Measurements from ENCODE around the gene IPO4. TPM values are rescaled to one million over a fixed set of nuclear protein-coding genes. Genes with fewer than 3 reads are reported as not detected.

The IPO4 gene
- total RNA-seq, 5 donors from 2014 or later (not counting 1 experiment from before 2014, with no cell fraction given): 34.4 to 53.4 (median 39.6) TPM

- peak overlapping the region; percentile 78 to 84 for H3K4me3 ChIP-seq (ENCODE audit: control insufficient read depth in 1 of 2, extremely low read depth in 1 of 2, low read length in 1 of 2)
- Mint-ChIP-seq H3K9me3 (no peaks in the 10 kb centered on the region), H3K4me1 (peaks cover 64 to 68% (median 67%) of the 10 kb centered on the region in 3 donors), H3K27ac (peak overlapping the region; percentile 90 to 94), H3K4me3 (peak overlapping the region; percentile 83 to 97 (median 88)), H3K36me3 (peaks cover 17% of the 10 kb centered on the region), H3K27me3 (no peaks in the 10 kb centered on the region)
- ChIA-PET CTCF (interaction anchor here (0.7 to 3.1 kb wide), 5 partner anchors 10 to 24 kb away, joined by 3 to 18 read pairs (median 14); partner anchors contain the start of genes PSME2 (in 2 of the 2), RNF31 (in 2 of the 2), DCAF11 (in 1 of the 2) and IRF9 (in 1 of the 2)), POLR2A (interaction anchor here (0.9 to 1.9 kb wide), 5 partner anchors 10 to 77 kb away, joined by 3 to 7 read pairs (median 4); partner anchors contain the start of genes DCAF11 (in 1 of the 2), NRL (in 1 of the 2), RNF31 (in 1 of the 2) and TM9SF1 (in 1 of the 2))
- H3K27ac ChIP-seq (ENCODE audit: low read length): peak overlapping the region; percentile 79
- peaks cover 21 to 65% of the 10 kb centered on the region in 2 experiments for H3K4me1 ChIP-seq (ENCODE audit: control insufficient read depth in 1 of 2, extremely low read depth in 1 of 2, insufficient read depth in 2 of 2, low read length in 2 of 2)
- ATAC-seq (replicated peaks in 1 of 4) (no peak), DNase-seq (peak in 1 of 35 experiments; percentile 15)
- no peaks in the 10 kb centered on the region for H3K9me3 ChIP-seq
- no peaks in the 10 kb centered on the region for H3K27me3 ChIP-seq (replicated peaks in 1 of 2; ENCODE audit: control insufficient read depth in 2 of 2, extremely low read depth in 1 of 2, insufficient read depth in 2 of 2, low read length in 1 of 2)
- peaks cover 13 to 24% of the 10 kb centered on the region in 2 donors for H3K36me3 ChIP-seq (ENCODE audit: control insufficient read depth in 2 of 2, extremely low read depth in 1 of 2, insufficient read depth in 1 of 2, low read length in 1 of 2)
- 6% methylated on average over 6 of the region's 13 CpGs for WGBS (ENCODE audit: insufficient coverage)
These were observed 51.7 kb downstream of the IPO4 start for GRCh38 chr14:24136684-24137528.

DNA sequence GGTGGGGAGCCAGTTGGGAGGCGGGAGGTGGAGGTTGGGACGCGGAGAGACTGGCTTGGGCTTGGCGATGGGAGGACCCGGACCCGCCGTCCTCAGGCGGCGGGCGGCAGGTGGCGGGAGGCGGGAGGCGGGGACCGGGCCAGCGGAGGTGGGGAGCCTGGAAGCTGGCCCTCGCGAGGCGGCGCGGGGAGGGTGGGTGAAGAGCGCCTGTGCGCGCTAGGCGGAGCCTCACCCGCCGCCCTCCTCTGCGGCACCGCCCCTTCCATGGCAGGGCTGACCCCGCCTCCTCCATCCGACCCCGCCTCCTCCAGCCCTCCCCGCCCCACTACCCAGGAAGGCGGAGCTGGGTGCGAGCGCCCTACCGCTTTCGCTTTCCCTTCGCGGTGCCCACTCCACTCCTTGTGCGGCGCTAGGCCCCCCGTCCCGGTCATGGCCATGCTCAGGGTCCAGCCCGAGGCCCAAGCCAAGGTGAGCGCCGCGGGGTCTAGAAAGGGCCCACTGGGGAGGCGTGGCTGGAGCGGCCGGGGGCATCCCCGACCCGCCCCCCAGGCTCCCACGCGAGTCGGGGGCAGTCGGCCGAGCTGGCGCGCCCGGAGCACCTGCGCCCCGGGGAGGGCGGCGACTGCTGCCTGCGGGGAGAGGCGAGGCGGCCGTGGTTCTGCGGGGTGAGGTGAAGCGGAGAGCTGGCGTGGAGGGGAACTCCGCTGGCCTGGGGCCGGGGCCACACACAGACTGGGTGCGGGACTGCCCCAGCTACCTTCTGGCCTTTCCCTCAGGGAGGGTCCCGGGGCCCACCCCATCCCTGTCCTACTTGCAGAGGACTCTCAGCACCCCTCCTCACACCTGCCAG is 52.6 kb downstream of the IPO4 start, which contains the start of gene PSME1:
Gene PSME1, plus strand, starts transcription at position 361 of the 850 bp plus-strand sequence. Its CDS starts 69 bp downstream, at position 430.
- peak; percentile 94 to 98 (median 95) for ATAC-seq (replicated peaks in 1 of 4)
- H3K4me3 Mint-ChIP-seq: peak within 1 kb of the TSS; percentile 89 to 97 (median 91)
- Histone ChIP-seq H3K36me3 (ENCODE audit: control insufficient read depth in 2 of 2, extremely low read depth in 1 of 2, insufficient read depth in 1 of 2, low read length in 1 of 2) (peaks cover 13 to 24% of the 10 kb centered on the region in 2 donors), H3K4me3 (ENCODE audit: control insufficient read depth in 1 of 2, extremely low read depth in 1 of 2, low read length in 1 of 2) (peak within 1 kb of the TSS; percentile 78 to 84), H3K27me3 (replicated peaks in 1 of 2; ENCODE audit: control insufficient read depth in 2 of 2, extremely low read depth in 1 of 2, insufficient read depth in 2 of 2, low read length in 1 of 2) (no peaks in the 10 kb centered on the region), H3K27ac (ENCODE audit: low read length) (peak within 1 kb of the TSS; percentile 79), H3K9me3 (no peaks in the 10 kb centered on the region), H3K4me1 (ENCODE audit: control insufficient read depth in 1 of 2, extremely low read depth in 1 of 2, insufficient read depth in 2 of 2, low read length in 2 of 2) (peaks cover 22 to 67% of the 10 kb centered on the region in 2 experiments)
- peaks cover 64 to 68% (median 67%) of the 10 kb centered on the region in 3 donors for H3K4me1 Mint-ChIP-seq
- peak; percentile 80 to 97 (median 92) for DNase-seq
- no peaks in the 10 kb centered on the region for H3K27me3 Mint-ChIP-seq
- under 1% methylated on average over 73 of the region's 75 CpGs for WGBS (ENCODE audit: insufficient coverage)
- H3K36me3 Mint-ChIP-seq: peaks cover 17% of the 10 kb centered on the region
- ChIA-PET POLR2A (interaction anchor here (0.6 to 1.9 kb wide), 12 partner anchors 9 to 307 kb away, joined by 3 to 9 read pairs (median 4); partner anchors contain the start of genes DCAF11 (in 1 of the 2), IRF9 (in 1 of the 2), NRL (in 1 of the 2) and RNF31 (in 1 of the 2)), CTCF (interaction anchor here in 1 of 2 donors (0.6 to 3.1 kb wide), 7 partner anchors 11 to 118 kb away, joined by 3 to 18 read pairs (median 6); partner anchors contain the start of genes DCAF11, IRF9, NRL and PSME2)
- H3K9me3 Mint-ChIP-seq: no peaks in the 10 kb centered on the region
- H3K27ac Mint-ChIP-seq: peak within 1 kb of the TSS; percentile 91 to 95

- CTCF ChIA-PET: interaction anchor here in 1 of 2 donors (0.6 to 3.1 kb wide), 7 partner anchors 12 to 119 kb away, joined by 3 to 18 read pairs (median 6); partner anchors contain the start of genes DCAF11, IRF9, NRL and PSME2
- 24% methylated on average over 9 of the region's 9 CpGs for WGBS (ENCODE audit: insufficient coverage)
- peak in 2 of 4 experiments; percentile 0 to 1 for ATAC-seq (replicated peaks in 1 of 4)
These were observed 53.1 kb downstream of the IPO4 start for GRCh38 chr14:24135584-24135833.

GRCh38 chr14:24133735-24134134 is 54.9 kb downstream of the IPO4 start:
- Mint-ChIP-seq H3K9me3 (no peaks in the 10 kb centered on the region), H3K4me3 (no peak overlapping the region), H3K27ac (peak overlapping the region in 1 of 2 donors; percentile 94), H3K4me1 (peaks cover 44 to 53% (median 48%) of the 10 kb centered on the region in 3 donors), H3K36me3 (peaks cover 9% of the 10 kb centered on the region), H3K27me3 (no peaks in the 10 kb centered on the region)
- POLR2A ChIA-PET: interaction anchor here (0.6 to 0.8 kb wide), 4 partner anchors 11 to 296 kb away, joined by 4 to 6 read pairs (median 5); partner anchors contain the start of genes DCAF11 (in 1 of the 2), KHNYN (in 1 of the 2) and NRL (in 1 of the 2)
- no peaks in the 10 kb centered on the region for H3K27me3 ChIP-seq (replicated peaks in 1 of 2; ENCODE audit: control insufficient read depth in 2 of 2, extremely low read depth in 1 of 2, insufficient read depth in 2 of 2, low read length in 1 of 2)
- DNase-seq (no peak), ATAC-seq (replicated peaks in 1 of 4) (no peak)
- H3K9me3 ChIP-seq: no peaks in the 10 kb centered on the region
- CTCF ChIA-PET: interaction anchor here (0.7 to 1.5 kb wide), 4 partner anchors 13 to 92 kb away, joined by 3 to 9 read pairs (median 4); partner anchors contain the start of genes IRF9 (in 1 of the 2) and RNF31 (in 1 of the 2)
- H3K27ac ChIP-seq (ENCODE audit: low read length): no peak overlapping the region
- H3K36me3 ChIP-seq (ENCODE audit: control insufficient read depth in 2 of 2, extremely low read depth in 1 of 2, insufficient read depth in 1 of 2, low read length in 1 of 2): peaks cover 6 to 17% of the 10 kb centered on the region in 2 donors
- no CpG with 5 or more reads among the region's 1 CpG for WGBS (ENCODE audit: insufficient coverage)
- no peak overlapping the region for H3K4me3 ChIP-seq (ENCODE audit: control insufficient read depth in 1 of 2, extremely low read depth in 1 of 2, low read length in 1 of 2)
- peaks cover 17 to 48% of the 10 kb centered on the region in 2 experiments for H3K4me1 ChIP-seq (ENCODE audit: control insufficient read depth in 1 of 2, extremely low read depth in 1 of 2, insufficient read depth in 2 of 2, low read length in 2 of 2)

More at GRCh38 chr14:24135584-24135833, 53.1 kb downstream of the IPO4 start:
- H3K27ac ChIP-seq (ENCODE audit: low read length): peak overlapping the region; percentile 46
- POLR2A ChIA-PET: interaction anchor here (0.6 to 1.9 kb wide), 6 partner anchors 12 to 106 kb away, joined by 3 to 7 read pairs (median 4); partner anchors contain the start of genes DCAF11 (in 1 of the 2), IRF9 (in 1 of the 2), NRL (in 1 of the 2) and RNF31 (in 1 of the 2)
- no peaks in the 10 kb centered on the region for H3K9me3 Mint-ChIP-seq
- H3K27me3 Mint-ChIP-seq: no peaks in the 10 kb centered on the region
- peaks cover 17% of the 10 kb centered on the region for H3K36me3 Mint-ChIP-seq
- H3K4me1 ChIP-seq (ENCODE audit: control insufficient read depth in 1 of 2, extremely low read depth in 1 of 2, insufficient read depth in 2 of 2, low read length in 2 of 2): peaks cover 22 to 63% of the 10 kb centered on the region in 2 experiments
- H3K27me3 ChIP-seq (replicated peaks in 1 of 2; ENCODE audit: control insufficient read depth in 2 of 2, extremely low read depth in 1 of 2, insufficient read depth in 2 of 2, low read length in 1 of 2): no peaks in the 10 kb centered on the region
- DNase-seq: peak in 1 of 35 experiments; percentile 10
- H3K4me3 Mint-ChIP-seq: peak overlapping the region; percentile 89 to 97 (median 91)
- peaks cover 13 to 24% of the 10 kb centered on the region in 2 donors for H3K36me3 ChIP-seq (ENCODE audit: control insufficient read depth in 2 of 2, extremely low read depth in 1 of 2, insufficient read depth in 1 of 2, low read length in 1 of 2)
- no peaks in the 10 kb centered on the region for H3K9me3 ChIP-seq
- H3K4me3 ChIP-seq (ENCODE audit: control insufficient read depth in 1 of 2, extremely low read depth in 1 of 2, low read length in 1 of 2): peak overlapping the region; percentile 49 to 53
- peak overlapping the region; percentile 91 to 95 for H3K27ac Mint-ChIP-seq
- peaks cover 62 to 67% (median 64%) of the 10 kb centered on the region in 3 donors for H3K4me1 Mint-ChIP-seq

- H3K27ac Mint-ChIP-seq: peak overlapping the region; percentile 91 to 94
- peak overlapping the region in 1 of 3 donors; percentile 61 for H3K4me3 Mint-ChIP-seq
- H3K9me3 ChIP-seq: no peaks in the 10 kb centered on the region
- DNase-seq: no peak
- H3K27me3 Mint-ChIP-seq: no peaks in the 10 kb centered on the region
- peaks cover 37 to 45% (median 40%) of the 10 kb centered on the region in 3 donors for H3K4me1 Mint-ChIP-seq
- H3K4me1 ChIP-seq (ENCODE audit: control insufficient read depth in 1 of 2, extremely low read depth in 1 of 2, insufficient read depth in 2 of 2, low read length in 2 of 2): peaks cover 17 to 40% of the 10 kb centered on the region in 2 experiments
- peak overlapping the region in 1 of 2 donors; percentile 40 for H3K4me3 ChIP-seq (ENCODE audit: control insufficient read depth in 1 of 2, extremely low read depth in 1 of 2, low read length in 1 of 2)
- peaks cover 0 to 10% of the 10 kb centered on the region in 2 donors for H3K36me3 ChIP-seq (ENCODE audit: control insufficient read depth in 2 of 2, extremely low read depth in 1 of 2, insufficient read depth in 1 of 2, low read length in 1 of 2)
- H3K9me3 Mint-ChIP-seq: no peaks in the 10 kb centered on the region
- no CpG with 5 or more reads among the region's 2 CpGs for WGBS (ENCODE audit: insufficient coverage)
- no peaks in the 10 kb centered on the region for H3K27me3 ChIP-seq (replicated peaks in 1 of 2; ENCODE audit: control insufficient read depth in 2 of 2, extremely low read depth in 1 of 2, insufficient read depth in 2 of 2, low read length in 1 of 2)
- no peak for ATAC-seq (replicated peaks in 1 of 4)
- POLR2A ChIA-PET: interaction anchor here in 1 of 2 donors (0.8 kb wide), 2 partner anchors 11 to 170 kb away, joined by 4 to 6 read pairs; no protein-coding TSS in a partner anchor
- peaks cover 3% of the 10 kb centered on the region for H3K36me3 Mint-ChIP-seq
- CTCF ChIA-PET: no interaction called here
- H3K27ac ChIP-seq (ENCODE audit: low read length): peak overlapping the region; percentile 67
These were observed 55.6 kb downstream of the IPO4 start for GRCh38 chr14:24132976-24133375.

Data from T-cell (primary cell).